ENCODE results near the gene LTBP1. TPM values are rescaled to one million over a fixed set of nuclear protein-coding genes. Genes with fewer than 3 reads are reported as not detected.
A peak's percentile ranks its signal among the peaks of the same experiment; 100 is the strongest.

LTBP1 gene
- total RNA-seq, 1 donor from 2014 or later, result 0.07 TPM

DNA sequence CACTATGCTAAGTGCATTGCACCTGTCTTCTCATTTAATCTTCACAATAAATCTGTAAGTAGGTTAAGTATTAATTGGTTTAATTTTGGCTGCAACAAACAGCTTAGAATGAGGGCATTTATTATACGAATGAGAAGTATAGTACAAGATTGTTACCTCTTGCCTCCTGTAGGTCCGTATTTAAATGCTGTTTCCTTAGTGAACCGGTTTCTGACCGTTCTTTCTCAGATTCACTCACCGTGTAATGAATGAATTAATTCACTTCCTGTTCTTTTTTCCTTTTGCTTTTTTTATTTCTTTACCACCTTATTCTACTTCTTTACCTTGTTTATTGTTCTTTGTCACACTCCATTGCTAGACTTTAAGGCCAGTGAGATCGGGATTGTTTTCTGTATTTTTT lies 375.9 kb downstream of the LTBP1 start:
- no peaks in the 10 kb centered on the region for H3K27me3 Mint-ChIP-seq
- H3K4me3 Mint-ChIP-seq, result peak overlapping the region; percentile 39
- POLR2A ChIA-PET, result no interaction called here
- H3K4me1 Mint-ChIP-seq, result peaks cover 21% of the 10 kb centered on the region
- H3K27ac Mint-ChIP-seq, result peak overlapping the region; percentile 2
- TF ChIP-seq CTCF (IDR thresholded peaks at IDR 0.05), result no peak
- no peak for ATAC-seq (ENCODE audit: low read depth)
- intact Hi-C loops (cut with micrococcal nuclease), result loop anchor here (2.0 kb wide), 1 partner anchor 14 kb away; no protein-coding TSS in a partner anchor
- no peaks in the 10 kb centered on the region for H3K9me3 Mint-ChIP-seq
- DNase-seq, result no peak
- no peaks in the 10 kb centered on the region for H3K36me3 Mint-ChIP-seq (ENCODE audit: low read depth)
- CTCF ChIA-PET, result no interaction called here

DNA sequence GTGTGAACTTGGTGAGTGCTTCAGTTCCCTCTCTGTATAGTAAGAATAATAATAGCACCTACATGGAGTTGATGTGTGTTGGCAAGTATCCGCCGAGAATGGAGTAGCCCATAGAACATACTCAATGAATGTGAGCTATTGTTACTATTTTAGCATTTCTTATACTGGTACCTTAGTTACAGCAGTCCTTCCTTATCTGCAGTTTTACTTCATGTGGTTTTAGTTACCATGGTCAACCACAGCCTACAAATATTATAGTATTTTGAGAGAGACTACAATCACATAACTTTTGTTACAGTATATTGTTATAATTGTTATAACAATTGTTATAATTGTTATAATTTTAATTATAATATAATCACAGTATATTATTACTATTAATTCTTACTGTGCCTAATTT lies 377.2 kb downstream of the LTBP1 start:
- intact Hi-C loops (cut with micrococcal nuclease), result loop anchor here (2.0 kb wide), 1 partner anchor 13 kb away; no protein-coding TSS in a partner anchor
- ATAC-seq (ENCODE audit: low read depth), result no peak
- ChIA-PET POLR2A (no interaction called here), CTCF (no interaction called here)
- no peak overlapping the region for H3K27ac Mint-ChIP-seq
- no peak for DNase-seq
- H3K4me1 Mint-ChIP-seq, result peaks cover 21% of the 10 kb centered on the region
- no peaks in the 10 kb centered on the region for H3K27me3 Mint-ChIP-seq
- no peaks in the 10 kb centered on the region for H3K9me3 Mint-ChIP-seq
- H3K36me3 Mint-ChIP-seq (ENCODE audit: low read depth), result no peaks in the 10 kb centered on the region
- H3K4me3 Mint-ChIP-seq, result no peak overlapping the region
- no peak for TF ChIP-seq CTCF (IDR thresholded peaks at IDR 0.05)

DNA sequence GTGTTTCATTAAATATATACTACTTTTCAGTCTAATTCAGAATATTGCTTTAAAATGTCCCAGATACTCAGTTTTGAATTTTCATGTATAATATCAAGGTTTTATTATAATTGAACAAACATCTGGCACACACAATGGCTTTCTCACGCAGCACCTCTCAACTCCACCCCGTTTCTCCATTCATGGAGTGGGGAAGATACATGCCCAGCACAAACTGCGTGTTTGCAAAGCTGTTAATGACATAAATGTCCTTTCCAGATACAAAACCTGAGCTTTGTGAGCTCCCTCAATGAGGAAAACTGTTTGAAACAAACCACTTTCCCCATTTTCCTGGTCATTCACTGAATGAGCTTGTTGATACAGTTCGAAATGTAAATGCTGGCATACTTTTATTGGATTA lies 379.3 kb downstream of the LTBP1 start:
- TF ChIP-seq CTCF (IDR thresholded peaks at IDR 0.05), result no peak
- POLR2A ChIA-PET, result no interaction called here
- Mint-ChIP-seq H3K9me3 (no peaks in the 10 kb centered on the region), H3K27me3 (no peaks in the 10 kb centered on the region), H3K4me3 (no peak overlapping the region), H3K27ac (no peak overlapping the region), H3K4me1 (peaks cover 21% of the 10 kb centered on the region), H3K36me3 (ENCODE audit: low read depth) (no peaks in the 10 kb centered on the region)
- CTCF ChIA-PET, result no interaction called here
- ATAC-seq (ENCODE audit: low read depth) (no peak), DNase-seq (no peak)
- intact Hi-C loops (cut with micrococcal nuclease), result no loop called here

- Mint-ChIP-seq H3K36me3 (ENCODE audit: low read depth) (no peaks in the 10 kb centered on the region), H3K4me1 (peaks cover 12% of the 10 kb centered on the region), H3K27ac (no peak overlapping the region), H3K9me3 (no peaks in the 10 kb centered on the region), H3K27me3 (no peaks in the 10 kb centered on the region), H3K4me3 (no peak overlapping the region)
- ChIA-PET POLR2A (no interaction called here), CTCF (no interaction called here)
- TF ChIP-seq CTCF (IDR thresholded peaks at IDR 0.05), result no peak
- ATAC-seq (ENCODE audit: low read depth) (no peak), DNase-seq (no peak)
- intact Hi-C loops (cut with micrococcal nuclease), result no loop called here
Measured at GRCh38 chr2:33333433-33333832, 386.7 kb downstream of the LTBP1 start.

DNA sequence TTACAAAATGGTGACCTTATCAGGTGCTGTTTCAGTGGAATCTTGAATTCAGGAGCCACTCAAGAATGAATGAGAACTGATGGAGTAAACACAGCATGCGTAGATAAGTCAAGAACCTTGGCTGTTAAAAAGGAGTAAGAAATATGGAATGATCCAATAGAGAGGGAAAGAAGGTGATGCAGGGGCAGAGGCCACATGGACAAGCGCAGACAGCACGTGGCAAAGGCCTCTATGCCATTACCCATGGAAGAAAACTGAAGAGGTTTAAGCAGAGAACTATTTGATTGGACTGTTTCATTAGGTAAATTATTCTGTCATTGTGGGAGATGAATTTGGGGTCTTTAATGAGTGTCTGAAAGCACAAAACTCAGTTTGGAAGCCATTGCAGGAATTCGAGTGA lies 387.3 kb downstream of the LTBP1 start:
- H3K4me1 Mint-ChIP-seq, result peaks cover 12% of the 10 kb centered on the region
- H3K36me3 Mint-ChIP-seq (ENCODE audit: low read depth), result no peaks in the 10 kb centered on the region
- ATAC-seq (ENCODE audit: low read depth), result no peak
- POLR2A ChIA-PET, result no interaction called here
- intact Hi-C loops (cut with micrococcal nuclease), result no loop called here
- no peak for TF ChIP-seq CTCF (IDR thresholded peaks at IDR 0.05)
- H3K27ac Mint-ChIP-seq, result no peak overlapping the region
- H3K27me3 Mint-ChIP-seq, result no peaks in the 10 kb centered on the region
- no peaks in the 10 kb centered on the region for H3K9me3 Mint-ChIP-seq
- CTCF ChIA-PET, result no interaction called here
- no peak for DNase-seq
- no peak overlapping the region for H3K4me3 Mint-ChIP-seq

Data from activated B cell treated with CpG ODN at 0.5 μM for 24 hours (primary cell).